GM19455 (cell line): Measurements from ENCODE around the gene HABP4.

Source experiments
- ATAC-seq: cut with Tn5 transposase; IDR thresholded peaks from one replicate; pipeline ENCODE4 v1.9.1; 2021; ENCODE audit not compliant: unreplicated experiment

The HABP4 gene

DNA sequence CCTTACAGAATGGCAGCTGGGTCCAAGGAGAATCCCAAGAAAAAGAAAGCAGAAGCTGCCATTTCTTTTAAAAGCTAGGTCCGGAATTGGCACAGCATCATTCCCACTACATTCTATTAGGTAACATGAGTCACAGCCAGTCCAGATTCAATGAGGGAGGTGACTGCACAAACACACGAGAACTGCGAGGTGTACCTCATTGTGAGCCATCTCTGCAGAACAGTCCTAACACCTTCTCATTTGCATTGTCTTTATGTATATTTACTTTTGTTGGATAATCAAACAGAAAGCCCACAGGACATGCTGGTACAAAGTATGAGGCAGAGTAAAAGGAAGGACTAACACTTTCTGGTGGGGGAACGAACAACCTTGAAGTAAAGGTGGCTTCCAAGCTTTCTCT lies 14.6 kb upstream of the HABP4 start:
- no peak for ATAC-seq

DNA sequence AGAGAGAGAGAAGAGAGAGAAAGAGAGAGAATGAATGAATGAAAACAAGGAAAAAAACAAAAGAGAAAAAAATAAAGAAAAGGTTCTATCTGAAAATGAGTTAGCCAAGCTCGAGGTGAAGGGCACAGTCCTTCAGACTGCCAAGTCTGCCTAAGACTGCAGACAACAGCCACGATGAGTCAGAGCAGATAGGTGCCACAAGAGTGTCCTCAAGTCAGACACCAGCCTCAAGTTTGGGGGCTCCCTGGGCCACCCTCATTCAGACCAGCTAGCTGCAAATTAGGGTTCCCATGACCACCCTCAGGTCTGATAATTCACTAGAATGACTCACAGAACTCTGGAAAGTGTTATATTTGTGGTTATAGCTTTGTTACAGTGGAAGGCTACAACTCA lies 13.9 kb upstream of the HABP4 start:
- ATAC-seq: no peak

GRCh38 chr9:96436456-96437126 lies 13.4 kb upstream of the HABP4 start:
- no peak for ATAC-seq

DNA sequence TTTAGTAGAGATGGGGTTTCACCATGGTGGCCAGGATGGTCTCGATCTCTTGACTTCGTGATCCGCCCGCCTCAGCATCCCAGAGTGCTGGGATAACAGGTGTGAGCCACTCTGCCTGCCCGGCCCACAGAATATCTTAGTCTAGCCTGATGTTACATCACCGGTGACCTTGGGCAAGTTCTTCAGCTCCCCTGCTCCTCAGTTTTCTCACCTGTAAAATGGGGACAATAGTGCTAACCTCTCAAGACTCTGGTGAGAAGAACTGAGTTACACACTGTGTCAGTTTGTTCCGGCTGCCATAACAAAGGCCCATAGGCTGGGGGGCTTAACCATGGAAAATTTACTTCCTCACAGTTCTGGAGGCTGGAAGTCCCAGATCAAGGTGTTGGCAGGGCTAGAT lies 12.5 kb upstream of the HABP4 start:
- ATAC-seq: no peak

- ATAC-seq: no peak
Measured at GRCh38 chr9:96440671-96441199, 9.2 kb upstream of the HABP4 start.

GRCh38 chr9:96441798-96442445 lies 8.0 kb upstream of the HABP4 start:
- ATAC-seq: no peak

DNA sequence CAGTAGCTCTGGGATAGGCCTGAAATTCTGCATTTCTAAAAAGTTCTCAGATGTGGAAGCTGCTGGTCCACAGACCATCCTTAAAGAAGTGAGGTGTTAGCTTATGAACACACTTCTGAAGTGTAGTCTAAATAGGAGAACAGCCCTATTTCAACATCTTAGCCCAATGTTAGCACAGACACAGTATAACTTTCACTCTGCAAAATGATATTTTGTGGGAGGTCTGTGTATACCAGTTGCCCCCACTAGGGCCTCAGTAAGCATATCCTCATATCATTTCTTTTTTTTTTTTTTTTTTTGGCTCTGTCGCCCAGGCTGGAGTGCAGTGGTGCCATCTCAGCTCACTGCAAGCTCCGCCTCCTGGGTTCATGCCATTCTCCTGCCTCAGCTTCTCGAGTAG lies 7.5 kb upstream of the HABP4 start:
- no peak for ATAC-seq

DNA sequence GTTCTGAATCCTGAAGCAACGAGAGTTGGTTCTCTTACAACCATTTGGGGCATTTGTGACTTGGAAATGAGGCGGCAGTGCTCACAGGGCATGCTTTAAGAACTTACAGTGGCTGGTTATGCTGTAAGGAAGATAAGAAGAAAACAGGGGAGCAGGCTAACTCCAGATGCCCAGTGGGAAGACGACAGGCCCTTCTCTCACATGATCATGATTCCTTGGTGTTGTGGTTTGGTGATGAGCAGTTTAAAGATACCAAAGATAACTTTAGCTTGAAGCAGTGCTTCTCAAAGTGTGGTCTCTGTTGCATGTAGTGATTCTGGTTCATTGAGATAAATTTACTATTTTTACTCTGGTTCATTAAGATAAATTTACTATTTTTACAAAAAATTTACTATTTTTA lies 2.6 kb upstream of the HABP4 start:
- ATAC-seq: no peak

- no peak for ATAC-seq
Measured at GRCh38 chr9:96448546-96449170, 1.3 kb upstream of the HABP4 start.

GRCh38 chr9:96449523-96449844 lies 485 bp upstream of the HABP4 start:
- ATAC-seq: peak; percentile 14

DNA sequence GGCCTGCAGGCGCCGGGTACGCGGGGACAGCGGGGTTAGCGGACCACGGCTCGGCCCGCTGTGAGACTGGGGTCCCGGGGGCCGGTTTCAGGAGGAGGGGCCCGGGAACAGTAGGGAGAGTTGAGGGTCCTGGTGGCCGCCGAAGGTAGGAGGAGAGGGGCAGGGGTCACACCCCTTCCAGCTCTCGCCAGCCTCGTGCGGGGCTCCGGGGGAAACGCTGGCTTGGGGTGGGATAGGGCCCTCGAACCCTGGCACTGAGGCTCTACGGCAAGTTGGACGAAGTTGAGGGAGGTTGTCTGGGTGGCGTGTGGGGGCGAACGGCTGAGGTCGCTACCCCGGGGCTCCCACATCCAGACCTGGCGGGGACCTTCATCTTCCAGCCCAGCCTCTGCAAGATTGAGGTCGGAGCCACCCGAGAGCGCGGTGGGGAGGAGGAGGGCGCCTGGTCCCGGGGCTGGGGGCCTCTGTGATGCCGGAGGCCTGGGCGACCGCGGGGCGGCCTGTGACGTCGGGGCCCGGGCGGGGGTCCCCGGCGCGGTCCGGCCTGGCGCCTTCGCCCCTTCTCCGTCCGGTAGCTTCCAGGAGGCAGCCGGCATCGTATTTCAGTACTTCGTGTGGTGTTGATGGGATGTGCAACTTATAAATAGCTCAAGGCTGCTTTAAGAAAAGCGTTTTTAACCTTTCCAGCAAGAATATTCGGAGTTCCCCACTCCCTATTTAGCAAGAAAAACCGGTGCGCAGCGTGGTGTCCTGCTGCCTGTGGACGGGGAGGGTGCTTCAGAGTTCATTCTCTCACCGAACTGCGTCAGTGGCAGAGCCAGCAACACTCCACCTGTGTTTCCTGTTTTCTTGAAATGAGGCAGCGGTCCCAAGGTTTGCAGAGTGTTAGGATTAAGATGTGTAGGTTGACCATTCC lies 902 bp downstream of the HABP4 start:
- ATAC-seq: peak; percentile 1

DNA sequence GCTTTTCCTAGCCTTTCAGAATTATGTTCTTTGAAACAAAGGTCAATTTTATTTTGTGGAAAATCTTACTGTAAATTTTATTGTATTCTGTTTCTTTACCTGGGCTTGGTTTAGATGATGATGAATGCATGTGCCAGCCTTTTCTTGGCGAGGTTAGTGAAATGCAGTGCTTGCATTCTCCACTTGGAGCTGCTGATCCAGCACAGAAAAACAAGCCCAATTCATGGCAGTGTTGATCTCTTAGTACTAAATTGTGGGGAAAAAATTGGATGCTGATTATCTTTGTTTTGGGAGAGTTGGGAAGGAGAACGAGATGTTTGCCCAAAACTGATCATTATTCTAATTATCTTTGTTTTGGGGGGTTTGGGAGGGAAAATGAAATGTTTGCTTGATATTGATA lies 3.7 kb downstream of the HABP4 start:
- ATAC-seq: no peak

- ATAC-seq: no peak
Measured at GRCh38 chr9:96457266-96457665, 7.3 kb downstream of the HABP4 start.

DNA sequence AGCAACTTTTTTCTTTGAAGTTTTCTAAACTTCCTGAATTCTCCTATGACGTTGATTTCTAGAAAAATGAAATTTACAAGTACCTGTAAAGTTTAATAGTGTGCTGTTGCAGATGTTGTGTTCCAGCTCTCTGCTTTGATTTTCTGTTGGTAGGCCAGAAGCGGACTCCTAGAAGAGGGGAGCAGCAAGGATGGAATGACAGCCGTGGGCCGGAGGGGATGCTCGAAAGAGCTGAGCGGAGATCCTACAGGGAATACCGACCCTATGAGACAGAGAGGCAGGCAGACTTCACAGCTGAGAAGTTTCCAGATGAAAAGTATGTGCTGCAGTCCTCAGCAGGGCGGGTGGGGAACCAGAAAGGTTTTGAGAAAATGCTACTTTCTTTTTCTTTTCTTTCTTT lies 8.3 kb downstream of the HABP4 start:
- no peak for ATAC-seq

DNA sequence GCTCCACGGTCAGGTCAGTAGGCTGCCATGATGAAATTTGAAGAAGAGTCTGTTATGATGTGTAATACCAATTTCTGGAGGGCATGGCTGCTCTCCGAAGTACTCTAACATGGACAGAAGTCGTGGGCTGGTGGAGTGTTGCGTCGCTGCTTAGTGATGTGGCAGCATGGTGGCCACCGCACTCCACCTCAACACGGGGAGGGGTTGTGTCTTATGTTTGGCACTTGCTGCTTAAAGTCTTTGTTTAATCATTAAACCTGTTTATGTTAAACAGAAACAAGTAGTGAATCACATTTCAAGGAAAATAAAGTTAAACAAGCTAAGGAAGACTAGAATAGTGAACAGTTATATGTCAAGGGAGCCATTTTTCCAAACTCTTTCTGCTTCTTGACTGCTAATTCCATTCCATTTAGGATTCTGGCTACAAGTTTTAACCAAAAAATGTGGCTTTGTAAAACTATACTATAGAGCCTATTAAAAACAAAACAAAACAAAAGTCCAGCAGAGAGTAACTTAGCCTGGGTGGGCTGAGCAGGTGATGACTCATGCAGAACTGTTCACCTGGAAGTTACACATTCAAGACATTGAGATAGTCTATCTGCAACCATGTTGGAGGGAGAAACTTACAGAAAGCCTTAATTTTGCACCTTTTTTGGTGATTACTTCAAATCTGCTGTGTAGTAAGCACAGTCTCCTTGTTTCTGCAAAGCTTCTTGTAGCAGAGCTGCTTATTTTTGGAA lies 9.5 kb downstream of the HABP4 start:
- no peak for ATAC-seq

DNA sequence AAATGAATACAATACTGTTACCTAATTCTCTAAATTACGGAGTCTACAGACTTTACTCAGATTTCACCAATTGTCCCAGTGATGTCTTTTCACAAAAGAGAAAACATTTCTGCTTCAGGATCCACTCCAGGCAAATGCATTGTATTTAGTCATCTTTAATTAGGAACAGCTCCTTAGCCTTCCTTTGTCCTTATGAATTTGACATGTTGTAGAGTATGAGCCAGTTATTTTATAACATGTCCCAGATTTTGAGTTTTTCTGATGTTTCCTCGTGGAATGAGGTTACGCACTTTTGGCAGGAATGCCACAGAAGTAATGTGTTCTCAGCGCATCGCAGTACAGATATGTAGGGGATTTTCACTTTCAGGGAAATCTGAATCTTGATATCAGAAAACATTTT lies 10.5 kb downstream of the HABP4 start:
- ATAC-seq: no peak

DNA sequence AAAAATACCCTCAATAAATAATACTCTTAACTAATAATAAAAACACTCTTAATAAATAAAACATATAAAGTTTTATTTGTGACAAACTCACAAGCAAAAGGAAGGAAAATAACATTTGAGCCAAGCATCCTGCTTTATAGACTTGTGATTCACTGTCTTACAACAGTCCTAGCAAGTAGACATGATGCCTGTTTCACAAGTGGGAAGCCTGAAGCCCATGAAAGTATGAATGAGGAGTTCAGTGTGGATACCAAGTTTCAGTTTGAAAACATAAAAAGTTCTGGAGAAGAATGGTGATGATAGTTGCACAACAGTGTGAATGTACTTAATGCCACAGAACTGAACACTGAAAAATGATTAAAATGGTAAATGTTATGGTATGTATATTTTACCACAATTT lies 10.9 kb downstream of the HABP4 start:
- no peak for ATAC-seq

GRCh38 chr9:96461336-96461735 lies 11.4 kb downstream of the HABP4 start:
- no peak for ATAC-seq

DNA sequence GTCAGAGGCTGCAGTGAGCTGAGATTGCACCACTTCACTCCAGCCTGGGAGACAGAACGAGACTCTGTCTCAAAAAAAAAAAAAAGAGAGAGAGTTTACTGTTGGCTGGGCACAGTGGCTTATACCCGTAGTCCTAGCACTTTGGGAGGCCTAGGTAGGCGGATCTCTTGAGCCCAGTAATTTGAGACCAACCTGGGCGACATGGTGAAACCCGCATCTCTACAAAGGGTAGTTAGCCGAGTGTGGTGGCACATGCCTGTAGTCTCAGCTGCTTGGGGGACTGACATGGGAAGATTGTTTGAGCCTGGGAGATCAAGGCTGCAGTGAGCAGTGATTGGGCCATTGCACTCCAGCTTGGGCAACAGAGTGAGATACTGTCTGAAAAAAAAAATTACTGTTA lies 12.6 kb downstream of the HABP4 start:
- no peak for ATAC-seq

DNA sequence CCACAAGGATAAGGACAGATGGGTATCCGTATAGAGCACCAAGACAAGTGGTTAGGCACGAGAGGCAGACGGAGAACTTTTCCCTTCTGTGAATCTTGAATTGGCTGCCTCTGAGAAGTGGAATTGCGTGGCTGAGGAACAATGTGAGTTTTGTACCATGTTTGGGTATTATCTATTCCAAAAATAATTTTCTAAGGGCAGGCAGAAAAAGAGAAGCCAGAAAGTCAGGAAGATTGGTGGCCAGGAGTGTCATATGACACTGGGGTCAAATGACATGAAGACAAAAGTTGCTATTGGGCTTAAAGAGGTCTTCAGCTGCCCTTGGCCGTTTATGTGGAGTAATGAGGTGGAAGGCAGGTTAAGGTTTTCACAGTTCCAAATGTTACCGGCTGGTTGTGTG lies 14.5 kb downstream of the HABP4 start:
- ATAC-seq: no peak

GRCh38 chr9:96467784-96468183 lies 17.8 kb downstream of the HABP4 start:
- ATAC-seq: no peak
